ENCODE data around the gene NEURL1. TPM values are rescaled to one million over a fixed set of nuclear protein-coding genes. Genes with fewer than 3 reads are reported as not detected.
A peak's percentile ranks its signal among the peaks of the same experiment; 100 is the strongest.

Gene NEURL1
- total and polyA plus RNA-seq, 2 experiments from 2014 or later = 2.7 to 3.5 TPM

DNA sequence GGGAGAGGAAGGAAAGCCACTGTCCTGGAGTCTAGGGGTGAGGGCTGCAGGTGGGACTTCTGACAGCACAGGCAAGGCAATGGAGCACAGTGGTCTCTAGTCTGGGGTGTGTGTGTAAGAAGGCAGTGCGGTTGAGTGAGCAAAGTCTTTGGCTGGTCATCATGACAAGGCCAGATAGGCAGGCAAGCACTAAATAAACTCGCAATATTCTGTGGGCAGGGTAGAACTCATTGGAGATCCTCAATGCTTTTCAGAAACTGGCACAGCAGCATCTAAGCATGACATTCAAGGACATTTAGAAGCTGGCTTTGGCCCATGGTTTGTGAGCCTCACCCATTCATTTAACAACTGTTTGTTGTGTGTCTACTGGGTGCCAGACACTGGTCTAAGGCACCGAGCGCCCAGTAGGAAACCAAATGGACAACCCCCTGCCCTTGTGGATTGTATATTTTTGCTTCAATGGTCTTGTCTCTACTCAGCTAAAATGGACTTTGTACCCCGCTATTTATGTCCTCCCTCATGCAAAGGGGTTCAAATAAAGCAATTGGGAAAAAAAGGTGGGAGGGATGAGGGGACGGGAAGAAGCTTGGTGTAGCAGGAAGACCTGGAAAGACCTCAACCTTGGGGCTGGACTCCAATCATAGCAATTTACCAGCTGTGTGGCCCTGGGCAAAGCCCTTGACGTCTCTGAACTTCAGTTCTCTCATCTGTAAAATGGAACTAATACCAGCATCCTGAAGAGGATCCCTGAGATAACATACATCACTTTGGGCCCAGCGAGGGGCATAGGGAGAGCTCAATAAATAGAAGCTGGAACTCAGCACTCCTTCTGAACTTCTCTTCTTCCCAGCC lies 116.0 kb downstream of the NEURL1 start:
- no peak for DNase-seq (ENCODE audit: low read depth in 1 of 2, low spot score in 1 of 2)
- Histone ChIP-seq H3K27me3 (no peaks in the 10 kb centered on the region), H3K27ac (no peak overlapping the region), H3K4me1 (ENCODE audit: low read depth) (no peaks in the 10 kb centered on the region), H3K9me3 (ENCODE audit: low read depth) (no peaks in the 10 kb centered on the region), H3K4me3 (no peak overlapping the region), H3K36me3 (peaks cover 52% of the 10 kb centered on the region)
- TF ChIP-seq CTCF (IDR thresholded peaks at IDR 0.05; ENCODE audit: low read depth, low read length) = no peak

- Histone ChIP-seq H3K27ac (no peak overlapping the region), H3K27me3 (no peaks in the 10 kb centered on the region), H3K4me3 (no peak overlapping the region), H3K4me1 (ENCODE audit: low read depth) (no peaks in the 10 kb centered on the region), H3K36me3 (peaks cover 49% of the 10 kb centered on the region), H3K9me3 (ENCODE audit: low read depth) (no peaks in the 10 kb centered on the region)
- no peak for TF ChIP-seq CTCF (IDR thresholded peaks at IDR 0.05; ENCODE audit: low read depth, low read length)
- DNase-seq (ENCODE audit: low read depth in 1 of 2, low spot score in 1 of 2) = no peak
These were observed 116.6 kb downstream of the NEURL1 start for GRCh38 chr10:103610083-103610472.

- Histone ChIP-seq H3K36me3 (peaks cover 40% of the 10 kb centered on the region), H3K4me1 (ENCODE audit: low read depth) (no peaks in the 10 kb centered on the region), H3K27me3 (no peaks in the 10 kb centered on the region), H3K4me3 (no peak overlapping the region), H3K9me3 (ENCODE audit: low read depth) (no peaks in the 10 kb centered on the region), H3K27ac (no peak overlapping the region)
- TF ChIP-seq CTCF (IDR thresholded peaks at IDR 0.05; ENCODE audit: low read depth, low read length) = no peak
- DNase-seq (ENCODE audit: low read depth in 1 of 2, low spot score in 1 of 2) = no peak
These were observed 117.5 kb downstream of the NEURL1 start for GRCh38 chr10:103610921-103611511.

DNA sequence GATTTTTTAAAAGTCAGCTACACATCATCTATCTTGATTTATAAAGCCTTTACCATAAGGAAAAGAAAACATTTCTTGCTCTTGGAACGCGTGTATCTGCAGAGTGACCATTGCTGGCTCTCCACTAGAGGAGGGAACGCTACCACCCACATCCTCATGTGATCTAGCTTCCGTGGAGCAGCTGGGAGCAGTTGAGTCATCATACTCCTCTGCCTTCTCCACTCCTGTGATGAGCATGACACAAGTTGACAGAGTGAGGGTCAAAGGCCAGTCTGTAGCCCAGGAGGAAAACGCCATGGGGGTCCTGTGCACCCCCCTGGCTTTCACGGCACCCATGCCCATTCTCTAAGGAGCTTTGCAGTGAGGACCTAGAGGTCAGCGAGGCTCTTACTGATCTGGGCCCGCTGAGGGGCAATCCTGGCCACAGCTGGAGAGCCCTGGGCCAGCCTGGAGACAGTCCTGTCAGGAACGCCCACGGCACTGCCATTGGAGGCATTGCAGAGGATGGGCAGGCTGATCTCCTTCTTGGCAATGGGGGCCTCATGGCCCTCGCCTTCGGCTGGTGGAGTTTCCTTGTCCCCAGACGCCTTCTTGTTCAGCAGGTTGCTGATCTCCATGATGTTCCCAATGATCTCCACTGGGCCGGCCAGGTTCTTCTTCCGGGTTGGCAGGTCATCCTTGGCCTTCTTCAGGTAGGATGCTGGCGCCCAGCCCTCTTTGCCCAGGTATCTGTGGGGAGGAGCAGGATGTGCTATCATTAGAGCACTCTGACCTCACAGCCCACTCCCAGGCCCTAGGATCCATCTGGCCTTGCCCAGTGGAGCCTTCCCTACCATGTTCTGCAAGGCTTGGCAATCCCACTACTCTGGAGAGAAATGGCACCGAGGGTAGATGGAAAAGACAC lies 119.2 kb downstream of the NEURL1 start:
- peaks cover 43% of the 10 kb centered on the region for H3K36me3 ChIP-seq
- peak; percentile 15 for TF ChIP-seq CTCF (IDR thresholded peaks at IDR 0.05; ENCODE audit: low read depth, low read length)
- no peaks in the 10 kb centered on the region for H3K9me3 ChIP-seq (ENCODE audit: low read depth)
- DNase-seq (ENCODE audit: low read depth in 1 of 2, low spot score in 1 of 2) = peak in 1 of 2 donors; percentile 81
- H3K27ac ChIP-seq = no peak overlapping the region
- no peaks in the 10 kb centered on the region for H3K27me3 ChIP-seq
- H3K4me3 ChIP-seq = no peak overlapping the region
- H3K4me1 ChIP-seq (ENCODE audit: low read depth) = no peaks in the 10 kb centered on the region

DNA sequence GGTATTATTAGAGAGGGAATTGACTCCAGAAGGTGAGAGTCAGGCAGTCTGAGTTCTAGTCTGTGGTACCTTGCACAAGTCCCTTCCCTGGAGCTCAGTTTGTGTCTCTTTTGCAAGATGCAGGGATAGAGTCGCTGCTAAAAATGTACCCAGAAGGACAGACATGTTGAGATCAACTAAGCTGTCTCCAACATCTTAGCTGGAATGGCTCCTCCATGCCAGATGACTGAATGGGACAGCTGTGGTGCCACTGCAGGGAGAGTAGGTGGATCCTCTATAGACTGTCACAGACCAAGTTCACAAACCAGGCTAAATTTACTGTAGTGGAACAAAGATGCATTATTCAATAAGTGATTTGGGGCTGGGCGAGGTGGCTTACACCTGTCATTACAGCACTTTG lies 120.1 kb downstream of the NEURL1 start:
- no peaks in the 10 kb centered on the region for H3K27me3 ChIP-seq
- no peak overlapping the region for H3K4me3 ChIP-seq
- H3K27ac ChIP-seq = no peak overlapping the region
- no peak for TF ChIP-seq CTCF (IDR thresholded peaks at IDR 0.05; ENCODE audit: low read depth, low read length)
- H3K9me3 ChIP-seq (ENCODE audit: low read depth) = no peaks in the 10 kb centered on the region
- no peak for DNase-seq (ENCODE audit: low read depth in 1 of 2, low spot score in 1 of 2)
- peaks cover 43% of the 10 kb centered on the region for H3K36me3 ChIP-seq
- no peaks in the 10 kb centered on the region for H3K4me1 ChIP-seq (ENCODE audit: low read depth)

Data from cardiac muscle cell (in vitro differentiated cells and primary cell).